HEK293 (cell line): ENCODE data around the gene ZNF644.
"Not testable (repeated sequence)": the region's sequence is repeated elsewhere in the genome, so short reads cannot be mapped to it uniquely, and the experiment has no call there.

Experiments
- CTCF ChIP-seq: fragments of 450-650 bp; formaldehyde crosslinking; IDR thresholded peaks from 2 replicates; pipeline ENCODE4 v1.5.1; 2016; ENCODE audit warnings: missing biosample characterization, missing genetic modification characterization
- ZBTB49 ChIP-seq: fragments of 450-650 bp; formaldehyde crosslinking; IDR thresholded peaks from 2 replicates; pipeline ENCODE4 v1.5.1; 2016; ENCODE audit warnings: missing biosample characterization, missing genetic modification characterization, low read depth
- ZBTB7A ChIP-seq: fragments of 450-650 bp; formaldehyde crosslinking; IDR thresholded peaks from 2 replicates; pipeline ENCODE4 v1.5.1; 2016; ENCODE audit warnings: low read depth, missing biosample characterization, missing genetic modification characterization
- ZNF239 ChIP-seq: fragments of 450-650 bp; formaldehyde crosslinking; IDR thresholded peaks from 2 replicates; pipeline ENCODE4 v1.5.1; 2016; ENCODE audit warnings: missing biosample characterization, missing genetic modification characterization
- ZNF426 ChIP-seq: fragments of 450-650 bp; formaldehyde crosslinking; IDR thresholded peaks from 2 replicates; pipeline ENCODE4 v1.5.1; 2017; ENCODE audit warnings: missing biosample characterization, missing genetic modification characterization, mild to moderate bottlenecking, inconsistent platforms, moderate library complexity
- ZNF830 ChIP-seq: fragments of 450-650 bp; IDR thresholded peaks from 2 replicates; pipeline ENCODE4 v1.5.0; 2018; ENCODE audit warnings: missing biosample characterization, missing genetic modification characterization, low read depth, mild to moderate bottlenecking, moderate library complexity

GRCh38 chr1:90892884-90893283 lies 129.0 kb downstream of the ZNF644 start:
- not testable (repeated sequence) for TF ChIP-seq CTCF, ZNF830, ZBTB49, ZBTB7A, ZNF426, ZNF239 (tag by site-specific recombination)
